Pancreas (tissue), 10 donors: Measurements from ENCODE around the gene HLA-DMB. TPM values are rescaled to one million over a fixed set of nuclear protein-coding genes. Genes with fewer than 3 reads are reported as not detected.

Source experiments
- ATAC-seq, 4 donors: fragments of 200-7000 bp; cut with Tn5 transposase; one replicate each; pipeline versions ENCODE4 v1.8.0 to v1.9.1; 2020; ENCODE audit warnings: mild to moderate bottlenecking in 4 of 4, moderate library complexity in 4 of 4
- DNase-seq, 6 donors: peaks; one replicate each; pipeline ENCODE4 v3.0.0-alpha.2; 2020
- FAIRE-seq: peaks from 2 replicates; lab custom pipeline; 2012; peaks lifted over from hg19 to GRCh38; lab: Jason Lieb, UNC
- H3K27ac ChIP-seq, 4 donors: fragments of 200-600 bp; sonication (generic); 1 replicate in 3 of 4; 2 replicates in 1 of 4; pipeline versions ENCODE4 v1.5.0 to v1.8.0; 2020
- H3K27me3 ChIP-seq, 4 donors: fragments of 200-600 bp; one replicate each; pipeline ENCODE4 v1.8.0; 2021
- H3K36me3 ChIP-seq, 3 donors: fragments of 200-600 bp; sonication (generic) in 1 of 3; one replicate each; pipeline versions ENCODE4 v1.5.0 to v1.8.0; 2020 to 2021
- H3K4me1 ChIP-seq, 3 donors: fragments of 200-600 bp; one replicate each; pipeline ENCODE4 v1.8.0; 2021
- H3K4me3 ChIP-seq, 4 donors: fragments of 200-600 bp; sonication (generic) in 2 of 4; one replicate each; pipeline versions ENCODE4 v1.5.0 to v1.8.0; 2020 to 2021
- H3K9me3 ChIP-seq, 4 donors: fragments of 200-600 bp; one replicate each; pipeline ENCODE4 v1.8.0; 2021
- WGBS, 2 donors: extraction: QIAGEN DNeasy Blood & Tissue Kit; methylation state at CpG; one replicate each; pipeline ENCODE4 v1.1.7; 2013; 5-methylcytosine and 5-hydroxymethylcytosine counted together
- intact Hi-C, 3 donors: fragments of 100-400 bp; cut with DNase I; formaldehyde crosslinking; loops; one replicate each; pipeline versions ENCODE4 v1.11.1 to v1.14.2; 2022
- polyA plus RNA-seq, 2 donors: library from polyadenylated mRNA; stranded (reverse); fragments of 200-250 nt; gene quantifications; one replicate each; pipeline ENCODE4 v1.2.3, GENCODE V29; 2013
- total RNA-seq, 6 donors: library from RNA; stranded (reverse); fragmentation: NEBNext Ultra II Directional in 4 of 6; extraction: Animal tissue kit (Norgen Biotek cat#: 25700) in 4 of 6; gene quantifications; one replicate each; pipeline versions ENCODE4 v1.2.1 to v1.2.4, GENCODE V29; 2021 to 2023
- TF ChIP-seq, protein P1 (sequence below), 4 donors: fragments of 200-600 bp; sonication (generic) in 3 of 4; IDR thresholded peaks; one replicate each; pipeline versions ENCODE4 v1.5.0 to v1.8.0; 2021; ENCODE audit warnings: antibody characterized with exemption in 4 of 4
- donor health status: healthy with polysubstance abuse.
- donor health status: DM: no; HTN: no; CAD: no; lungs with moderate emphysema.
- donor health status: DM: no; HTN: no; CAD: no.
- donor health status: control.
- donor health status: control.
- donor health status: Bipolar disorder and iron deficiency.
- donor health status: DM: yes; HTN: yes; CAD: no.
- donor health status: DM: no; HTN: no; CAD: no.
- donor health status: DM: no; HTN: no; CAD: no.
- donor health status: DM: yes; HTN: yes; CAD: no.

HLA-DMB gene
- total and polyA plus RNA-seq, 8 donors, result 1.9 to 42.6 (median 4.3) TPM

DNA sequence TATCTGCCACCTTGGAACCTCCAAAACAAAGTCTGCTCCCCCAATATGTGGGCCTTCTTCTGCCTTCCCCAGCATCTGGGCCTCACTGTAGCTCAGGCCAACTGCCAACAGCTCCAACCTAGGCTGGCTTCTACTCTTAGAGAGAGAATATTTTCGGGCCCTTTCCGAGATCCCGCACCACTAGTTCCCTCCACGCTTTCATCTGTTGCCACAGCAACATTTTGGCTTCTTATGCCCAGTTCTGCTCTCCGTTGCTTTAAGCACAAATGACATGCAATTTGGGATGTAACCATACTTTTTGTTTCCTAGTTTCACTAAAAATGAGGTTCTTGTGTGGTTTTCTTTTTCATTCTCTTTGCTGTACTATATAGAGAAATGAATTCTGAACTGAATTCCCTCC is 53.2 kb downstream of the HLA-DMB start:
- WGBS, 2 donors, result 84 to 91% methylated on average over 5 of the region's 5 CpGs
- DNase-seq (no peak), ATAC-seq (no peak), FAIRE-seq (no peak)
- intact Hi-C loops, result loop anchor here in 2 of 3 donors (5.0 kb wide), 2 partner anchors 60 to 90 kb away; no protein-coding TSS in a partner anchor
- Histone ChIP-seq H3K27ac (no peak overlapping the region), H3K27me3 (no peaks in the 10 kb centered on the region), H3K4me1 (peaks cover 0 to 5% (median 0%) of the 10 kb centered on the region in 3 donors), H3K4me3 (no peak overlapping the region), H3K9me3 (no peaks in the 10 kb centered on the region), H3K36me3 (no peaks in the 10 kb centered on the region)
- TF ChIP-seq, protein P1, sequence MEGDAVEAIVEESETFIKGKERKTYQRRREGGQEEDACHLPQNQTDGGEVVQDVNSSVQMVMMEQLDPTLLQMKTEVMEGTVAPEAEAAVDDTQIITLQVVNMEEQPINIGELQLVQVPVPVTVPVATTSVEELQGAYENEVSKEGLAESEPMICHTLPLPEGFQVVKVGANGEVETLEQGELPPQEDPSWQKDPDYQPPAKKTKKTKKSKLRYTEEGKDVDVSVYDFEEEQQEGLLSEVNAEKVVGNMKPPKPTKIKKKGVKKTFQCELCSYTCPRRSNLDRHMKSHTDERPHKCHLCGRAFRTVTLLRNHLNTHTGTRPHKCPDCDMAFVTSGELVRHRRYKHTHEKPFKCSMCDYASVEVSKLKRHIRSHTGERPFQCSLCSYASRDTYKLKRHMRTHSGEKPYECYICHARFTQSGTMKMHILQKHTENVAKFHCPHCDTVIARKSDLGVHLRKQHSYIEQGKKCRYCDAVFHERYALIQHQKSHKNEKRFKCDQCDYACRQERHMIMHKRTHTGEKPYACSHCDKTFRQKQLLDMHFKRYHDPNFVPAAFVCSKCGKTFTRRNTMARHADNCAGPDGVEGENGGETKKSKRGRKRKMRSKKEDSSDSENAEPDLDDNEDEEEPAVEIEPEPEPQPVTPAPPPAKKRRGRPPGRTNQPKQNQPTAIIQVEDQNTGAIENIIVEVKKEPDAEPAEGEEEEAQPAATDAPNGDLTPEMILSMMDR (IDR thresholded peaks at IDR 0.05), result no peak

DNA sequence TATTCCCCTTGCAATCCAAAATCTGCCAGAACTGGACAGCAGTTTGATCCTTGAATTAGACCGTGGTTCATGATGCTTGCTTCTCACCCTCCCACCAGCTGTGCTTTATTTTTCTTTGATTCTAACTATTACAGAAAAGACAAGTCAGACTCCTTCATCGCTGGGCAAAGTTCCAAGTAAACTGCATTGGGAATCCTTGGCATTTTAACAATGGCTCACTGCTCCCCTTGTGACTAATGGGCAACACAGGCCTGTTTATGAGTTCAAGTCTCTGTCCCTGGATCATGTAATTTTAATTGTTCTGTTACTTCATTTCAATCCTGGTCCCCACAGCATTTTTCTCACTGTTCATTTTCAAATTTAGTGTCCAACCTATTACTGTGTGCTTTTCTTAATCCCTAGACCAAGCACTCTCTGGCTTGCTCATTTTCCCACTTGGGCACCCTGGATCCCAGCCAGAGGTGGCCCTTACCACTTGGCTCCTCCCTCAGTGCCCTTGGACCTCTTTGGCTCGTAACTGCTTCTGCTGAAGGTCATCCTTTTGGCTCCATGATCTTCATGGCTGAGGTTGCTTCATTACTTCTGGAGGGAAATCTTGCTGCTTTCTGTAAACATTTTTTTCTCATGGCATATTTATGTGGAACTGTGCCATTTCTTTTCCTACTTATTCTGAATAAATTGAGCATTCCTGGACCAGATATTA is 54.0 kb downstream of the HLA-DMB start:
- 34 to 44% methylated on average over 3 of the region's 3 CpGs for WGBS, 2 donors

DNA sequence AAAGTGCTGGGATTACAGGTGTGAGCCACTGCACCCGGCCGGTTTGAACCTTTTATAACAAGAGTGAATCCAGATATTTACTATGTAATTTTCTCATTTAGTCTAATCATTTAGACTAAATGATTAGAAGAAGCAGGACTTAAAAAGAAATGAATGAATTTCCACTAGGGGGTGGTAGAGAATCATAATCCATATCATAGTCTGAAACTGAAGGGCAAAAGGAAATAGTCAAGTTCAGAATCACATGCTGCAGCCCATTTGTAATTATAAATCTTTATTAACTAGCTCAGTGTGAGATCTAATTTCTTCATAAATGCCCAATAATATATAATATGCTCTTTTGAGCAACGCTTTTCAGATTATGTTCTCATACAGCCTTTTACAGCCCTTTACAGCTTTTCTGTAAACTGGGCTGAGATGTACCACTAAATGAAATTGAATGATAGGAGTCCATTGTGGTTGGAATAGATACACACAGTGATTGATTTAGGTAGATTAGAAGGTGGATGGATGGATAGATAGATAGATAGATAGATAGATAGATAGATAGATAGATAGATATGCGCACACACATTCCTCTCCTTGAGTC is 55.0 kb downstream of the HLA-DMB start:
- H3K27me3 ChIP-seq, result no peaks in the 10 kb centered on the region
- TF ChIP-seq, protein P1 (IDR thresholded peaks at IDR 0.05), result peak; percentile 12 to 51 (median 33)
- H3K4me1 ChIP-seq, result peaks cover 0 to 5% (median 0%) of the 10 kb centered on the region in 3 donors
- ATAC-seq (peak; percentile 73 to 91 (median 86)), FAIRE-seq (peak; percentile 93), DNase-seq (no peak)
- intact Hi-C loops, result loop anchor here in 2 of 3 donors (5.0 kb wide), 2 partner anchors 62 to 92 kb away; no protein-coding TSS in a partner anchor
- H3K9me3 ChIP-seq, result no peaks in the 10 kb centered on the region
- WGBS, 2 donors, result 27 to 28% methylated on average over 4 of the region's 4 CpGs
- H3K27ac ChIP-seq, result no peak overlapping the region
- no peak overlapping the region for H3K4me3 ChIP-seq
- H3K36me3 ChIP-seq, result no peaks in the 10 kb centered on the region

More for the DNA sequence above, 54.0 kb downstream of the HLA-DMB start:
- no peak overlapping the region for H3K27ac ChIP-seq
- no peak overlapping the region for H3K4me3 ChIP-seq
- no peaks in the 10 kb centered on the region for H3K27me3 ChIP-seq
- DNase-seq (peak in 4 of 6 donors; percentile 23 to 49 (median 32)), FAIRE-seq (no peak), ATAC-seq (peak in 3 of 4 donors; percentile 30 to 61 (median 49))
- H3K9me3 ChIP-seq, result no peaks in the 10 kb centered on the region
- TF ChIP-seq, protein P1 (IDR thresholded peaks at IDR 0.05), result no peak
- intact Hi-C loops, result loop anchor here in 2 of 3 donors (5.0 kb wide), 2 partner anchors 60 to 90 kb away; no protein-coding TSS in a partner anchor
- H3K4me1 ChIP-seq, result peaks cover 0 to 5% (median 0%) of the 10 kb centered on the region in 3 donors
- H3K36me3 ChIP-seq, result no peaks in the 10 kb centered on the region

Other genes starting within 250 kb of the HLA-DMB start
- gene HLA-DQA2, start 199.6 kb downstream of the HLA-DMB start, total RNA-seq, result 1 to 10 TPM in 2 of 6 donors, under 1 TPM in 2, not detected in 2; 0.09 to 6.0 (median 2.3) TPM
- gene HLA-DQA2, start 199.6 kb downstream of the HLA-DMB start, polyA plus RNA-seq, result under 1 TPM in 1 of 2 donors, not detected in 1; 0.14 TPM
- 1 to 10 TPM in 2 of 6 donors, under 1 TPM in 3, not detected in 1; 0.35 to 3.8 (median 0.47) TPM for gene HLA-DQB2, start 177.5 kb downstream of the HLA-DMB start, total RNA-seq
- gene HLA-DQB2, start 177.5 kb downstream of the HLA-DMB start, polyA plus RNA-seq, result not detected
- gene HLA-DOB, start 124.0 kb downstream of the HLA-DMB start, total RNA-seq, result under 1 TPM in 2 of 6 donors, not detected in 4; 0.21 to 0.87 TPM
- under 1 TPM; 0.38 to 0.53 TPM for gene HLA-DOB, start 124.0 kb downstream of the HLA-DMB start, polyA plus RNA-seq
- gene TAP2, start 102.3 kb downstream of the HLA-DMB start, total RNA-seq, result 10 to 100 TPM in 4 of 6 donors, 1 to 10 TPM in 2; 5.0 to 23.1 (median 12.2) TPM
- gene TAP2, start 102.3 kb downstream of the HLA-DMB start, polyA plus RNA-seq, result 10 to 100 TPM in 1 of 2 donors, 1 to 10 TPM in 1; 8.8 to 16.9 TPM
- gene PSMB8, start 97.0 kb downstream of the HLA-DMB start, total RNA-seq, result 10 to 100 TPM in 5 of 6 donors, 1 to 10 TPM in 1; 7.4 to 40.2 (median 11.8) TPM
- gene PSMB8, start 97.0 kb downstream of the HLA-DMB start, polyA plus RNA-seq, result 10 to 100 TPM; 27.9 to 35.2 TPM
- gene TAP1, start 87.3 kb downstream of the HLA-DMB start, total RNA-seq, result 10 to 100 TPM in 5 of 6 donors, 1 to 10 TPM in 1; 7.8 to 32.1 (median 11.6) TPM
- 10 to 100 TPM; 18.8 to 28.5 TPM for gene TAP1, start 87.3 kb downstream of the HLA-DMB start, polyA plus RNA-seq
- 10 to 100 TPM in 2 of 6 donors, 1 to 10 TPM in 4; 5.1 to 18.1 (median 5.8) TPM for gene PSMB9, start 86.8 kb downstream of the HLA-DMB start, total RNA-seq
- gene PSMB9, start 86.8 kb downstream of the HLA-DMB start, polyA plus RNA-seq, result 10 to 100 TPM in 1 of 2 donors, 1 to 10 TPM in 1; 8.3 to 13.7 TPM
- gene HLA-DMA, start 12.1 kb upstream of the HLA-DMB start, total RNA-seq, result 10 to 100 TPM in 4 of 6 donors, 1 to 10 TPM in 2; 6.8 to 72.9 (median 17.0) TPM
- 10 to 100 TPM; 25.0 to 34.0 TPM for gene HLA-DMA, start 12.1 kb upstream of the HLA-DMB start, polyA plus RNA-seq
- 10 to 100 TPM; 50.5 to 98.4 (median 80.2) TPM for gene BRD2, start 27.6 kb upstream of the HLA-DMB start, total RNA-seq
- 100 to 1,000 TPM in 1 of 2 donors, 10 to 100 TPM in 1; 94.3 to 128 TPM for gene BRD2, start 27.6 kb upstream of the HLA-DMB start, polyA plus RNA-seq
- gene HLA-DOA, start 68.6 kb upstream of the HLA-DMB start, total RNA-seq, result 10 to 100 TPM in 1 of 6 donors, 1 to 10 TPM in 3, under 1 TPM in 2; 0.60 to 16.5 (median 2.2) TPM
- gene HLA-DOA, start 68.6 kb upstream of the HLA-DMB start, polyA plus RNA-seq, result under 1 TPM; 0.38 to 0.46 TPM
- 100 to 1,000 TPM in 1 of 6 donors, 10 to 100 TPM in 2, 1 to 10 TPM in 3; 8.7 to 162 (median 13.5) TPM for gene HLA-DPA1, start 132.6 kb upstream of the HLA-DMB start, total RNA-seq
- 1 to 10 TPM; 5.5 to 9.1 TPM for gene HLA-DPA1, start 132.6 kb upstream of the HLA-DMB start, polyA plus RNA-seq
- gene HLA-DPB1, start 135.0 kb upstream of the HLA-DMB start, total RNA-seq, result 100 to 1,000 TPM in 1 of 6 donors, 10 to 100 TPM in 5; 11.8 to 156 (median 23.3) TPM
- gene HLA-DPB1, start 135.0 kb upstream of the HLA-DMB start, polyA plus RNA-seq, result 10 to 100 TPM; 16.7 to 20.8 TPM